Mononuclear cell (primary cell): ENCODE results near the gene CNTN6. TPM values are rescaled to one million over a fixed set of nuclear protein-coding genes. Genes with fewer than 3 reads are reported as not detected.

Experiments
- H3K27me3 ChIP-seq: 2 replicates; pipeline ENCODE4 v1.6.0; 2011; ENCODE audit warnings: low read length, control low read depth; ENCODE audit not compliant: insufficient read depth
- H3K4me1 ChIP-seq: 2 replicates; pipeline ENCODE4 v1.5.1; 2011; ENCODE audit warnings: mild to moderate bottlenecking, low read length, control low read depth; ENCODE audit not compliant: insufficient read depth
- H3K4me3 ChIP-seq: 2 replicates; pipeline ENCODE4 v1.5.1; 2011; ENCODE audit warnings: mild to moderate bottlenecking, low read length, moderate library complexity
- H3K9me3 ChIP-seq: 2 replicates; pipeline ENCODE4 v1.5.1; 2011; ENCODE audit warnings: low read depth, mild to moderate bottlenecking, control low read depth, low read length
- total RNA-seq: library from RNA; depleted of rRNA; stranded (reverse); fragments of >200 nt; gene quantifications from one replicate; pipeline ENCODE4 v1.2.3, GENCODE V29; 2012

CNTN6 gene
- total RNA-seq = 0.21 TPM

GRCh38 chr3:1092771-1093170 lies at the start of gene CNTN6:
Gene CNTN6, plus strand, starts transcription at chr3:1093024. Its CDS starts 54,985 bp downstream, at chr3:1148009.
- no peaks in the 10 kb centered on the region for H3K27me3 ChIP-seq
- H3K9me3 ChIP-seq = no peaks in the 10 kb centered on the region
- H3K4me1 ChIP-seq = no peaks in the 10 kb centered on the region
- no peak within 1 kb of the TSS for H3K4me3 ChIP-seq

GRCh38 chr3:1048558-1048957 lies 44.3 kb upstream of the CNTN6 start:
- peaks cover 15% of the 10 kb centered on the region for H3K9me3 ChIP-seq
- no peaks in the 10 kb centered on the region for H3K4me1 ChIP-seq
- no peak overlapping the region for H3K4me3 ChIP-seq
- H3K27me3 ChIP-seq = no peaks in the 10 kb centered on the region

GRCh38 chr3:1055870-1056269 lies 37.0 kb upstream of the CNTN6 start:
- Histone ChIP-seq H3K4me1 (no peaks in the 10 kb centered on the region), H3K9me3 (no peaks in the 10 kb centered on the region), H3K27me3 (no peaks in the 10 kb centered on the region), H3K4me3 (no peak overlapping the region)

GRCh38 chr3:1056744-1057143 lies 36.1 kb upstream of the CNTN6 start:
- Histone ChIP-seq H3K27me3 (no peaks in the 10 kb centered on the region), H3K4me1 (no peaks in the 10 kb centered on the region), H3K9me3 (no peaks in the 10 kb centered on the region), H3K4me3 (no peak overlapping the region)

GRCh38 chr3:1057436-1057835 lies 35.4 kb upstream of the CNTN6 start:
- Histone ChIP-seq H3K9me3 (no peaks in the 10 kb centered on the region), H3K4me3 (no peak overlapping the region), H3K27me3 (no peaks in the 10 kb centered on the region), H3K4me1 (no peaks in the 10 kb centered on the region)

- H3K4me1 ChIP-seq = no peaks in the 10 kb centered on the region
- no peak overlapping the region for H3K4me3 ChIP-seq
- no peaks in the 10 kb centered on the region for H3K9me3 ChIP-seq
- H3K27me3 ChIP-seq = no peaks in the 10 kb centered on the region
Observed at GRCh38 chr3:1068985-1069384, 23.8 kb upstream of the CNTN6 start.

- no peaks in the 10 kb centered on the region for H3K27me3 ChIP-seq
- H3K4me3 ChIP-seq = no peak overlapping the region
- no peaks in the 10 kb centered on the region for H3K9me3 ChIP-seq
- H3K4me1 ChIP-seq = no peaks in the 10 kb centered on the region
Observed at GRCh38 chr3:1072041-1072440, 20.8 kb upstream of the CNTN6 start.

- no peaks in the 10 kb centered on the region for H3K27me3 ChIP-seq
- no peaks in the 10 kb centered on the region for H3K4me1 ChIP-seq
- H3K4me3 ChIP-seq = no peak overlapping the region
- no peaks in the 10 kb centered on the region for H3K9me3 ChIP-seq
Observed at GRCh38 chr3:1079662-1080061, 13.2 kb upstream of the CNTN6 start.

- Histone ChIP-seq H3K27me3 (no peaks in the 10 kb centered on the region), H3K9me3 (no peaks in the 10 kb centered on the region), H3K4me1 (no peaks in the 10 kb centered on the region), H3K4me3 (no peak overlapping the region)
Observed at GRCh38 chr3:1082108-1082507, 10.7 kb upstream of the CNTN6 start.

GRCh38 chr3:1087066-1087560 lies 5.7 kb upstream of the CNTN6 start:
- H3K27me3 ChIP-seq = no peaks in the 10 kb centered on the region

GRCh38 chr3:1088503-1088902 lies 4.3 kb upstream of the CNTN6 start:
- Histone ChIP-seq H3K9me3 (no peaks in the 10 kb centered on the region), H3K4me1 (no peaks in the 10 kb centered on the region), H3K27me3 (no peaks in the 10 kb centered on the region), H3K4me3 (no peak overlapping the region)

More at GRCh38 chr3:1087066-1087560, 5.7 kb upstream of the CNTN6 start:
- H3K9me3 ChIP-seq = no peaks in the 10 kb centered on the region
- no peaks in the 10 kb centered on the region for H3K4me1 ChIP-seq
- H3K4me3 ChIP-seq = no peak overlapping the region

GRCh38 chr3:1091286-1091685 lies 1.5 kb upstream of the CNTN6 start:
- no peaks in the 10 kb centered on the region for H3K4me1 ChIP-seq
- no peak overlapping the region for H3K4me3 ChIP-seq

GRCh38 chr3:1092061-1092460 lies 763 bp upstream of the CNTN6 start:
- H3K4me1 ChIP-seq = no peaks in the 10 kb centered on the region
- no peak overlapping the region for H3K4me3 ChIP-seq
- no peaks in the 10 kb centered on the region for H3K27me3 ChIP-seq
- H3K9me3 ChIP-seq = no peaks in the 10 kb centered on the region

More at GRCh38 chr3:1091286-1091685, 1.5 kb upstream of the CNTN6 start:
- Histone ChIP-seq H3K9me3 (no peaks in the 10 kb centered on the region), H3K27me3 (no peaks in the 10 kb centered on the region)

- no peaks in the 10 kb centered on the region for H3K4me1 ChIP-seq
- H3K27me3 ChIP-seq = no peaks in the 10 kb centered on the region
- H3K9me3 ChIP-seq = no peaks in the 10 kb centered on the region
Observed at GRCh38 chr3:1093217-1093616, 393 bp downstream of the CNTN6 start.

GRCh38 chr3:1103525-1103924 lies 10.7 kb downstream of the CNTN6 start:
- no peaks in the 10 kb centered on the region for H3K9me3 ChIP-seq
- H3K4me1 ChIP-seq = no peaks in the 10 kb centered on the region
- H3K27me3 ChIP-seq = no peaks in the 10 kb centered on the region
- H3K4me3 ChIP-seq = no peak overlapping the region

More at GRCh38 chr3:1093217-1093616, 393 bp downstream of the CNTN6 start:
- H3K4me3 ChIP-seq = no peak overlapping the region

GRCh38 chr3:1117843-1118473 lies 25.1 kb downstream of the CNTN6 start:
- no peak overlapping the region for H3K4me3 ChIP-seq
- no peaks in the 10 kb centered on the region for H3K4me1 ChIP-seq
- no peaks in the 10 kb centered on the region for H3K27me3 ChIP-seq
- H3K9me3 ChIP-seq = no peaks in the 10 kb centered on the region
